GM12878 (cell line): ENCODE results near the gene BORCS8. TPM values are rescaled to one million over a fixed set of nuclear protein-coding genes. Genes with fewer than 3 reads are reported as not detected.

Source experiments
- ATAC-seq: fragments of 200-7000 bp; cut with Tn5 transposase; 3 replicates; pipeline ENCODE4 v1.9.1; 2020; ENCODE audit warnings: mild to moderate bottlenecking, moderate library complexity
- BruUV-seq: library from RNA; stranded (reverse); fragments of 400-500 nt; replicated peaks from 2 replicates; lab custom pipeline; 2021; lab: Mats Ljungman, UMichigan
- CTCF ChIA-PET: fragments of 300-600 bp; sonication (Branson Sonifier 250); formaldehyde crosslinking; extraction: SDS; loops from one replicate; lab custom pipeline; 2021; ENCODE audit warnings: inconsistent platforms; lab: Yijun Ruan, JAX
- POLR2A ChIA-PET: fragments of 350-600 bp; formaldehyde crosslinking; extraction: SDS; loops from one replicate; lab custom pipeline; 2021; ENCODE audit warnings: inconsistent platforms; lab: Charles Lee
- RAD21 ChIA-PET: fragments of 300-600 bp; sonication (Branson Sonifier 250); formaldehyde crosslinking; loops from one replicate; lab custom pipeline; 2023; ENCODE audit warnings: antibody characterized with exemption; ENCODE audit not compliant: unreplicated experiment; lab: Charles Lee
- SMC1A ChIA-PET: fragments of 300-600 bp; sonication (Branson Sonifier 250); formaldehyde crosslinking; loops from one replicate; lab custom pipeline; 2023; ENCODE audit not compliant: unreplicated experiment, uncharacterized antibody; lab: Charles Lee
- DNase-seq: peaks from one replicate; pipeline ENCODE4 v3.0.0-alpha.2; 2011; ENCODE audit warnings: low read depth, low spot score
- FAIRE-seq: peaks from 3 replicates; lab custom pipeline; 2011; peaks lifted over from hg19 to GRCh38; lab: Jason Lieb, UNC
- H2AFZ ChIP-seq: 2 replicates; pipeline ENCODE4 v1.6.0; 2011; ENCODE audit warnings: low read depth, low read length, control low read depth; ENCODE audit not compliant: control insufficient read depth
- H3K27ac ChIP-seq: 2 replicates; pipeline ENCODE4 v1.5.1; 2011; ENCODE audit warnings: control low read depth; ENCODE audit not compliant: control insufficient read depth, insufficient read depth
- H3K27me3 ChIP-seq, 2 experiments: replicated peaks in 1 of 2; 2 replicates each; pipeline versions ENCODE4 v1.6.0 to v1.6.1; 2011; ENCODE audit warnings: low read length in 1 of 2; ENCODE audit not compliant: control insufficient read depth in 2 of 2, insufficient read depth in 2 of 2
- H3K36me3 ChIP-seq, 2 experiments: 2 replicates each; pipeline ENCODE4 v1.5.1; 2011; ENCODE audit warnings: low read length in 1 of 2; ENCODE audit not compliant: control insufficient read depth in 2 of 2, insufficient read depth in 2 of 2
- H3K4me1 ChIP-seq: 2 replicates; pipeline ENCODE4 v1.6.1; 2011; ENCODE audit warnings: mild to moderate bottlenecking, low read length, moderate library complexity, mixed read lengths; ENCODE audit not compliant: control insufficient read depth, insufficient read depth
- H3K4me2 ChIP-seq: 2 replicates; pipeline ENCODE4 v1.6.0; 2011; ENCODE audit warnings: control low read depth; ENCODE audit not compliant: control insufficient read depth, insufficient read depth
- H3K4me3 ChIP-seq: fragments of 200-600 bp; sonication (generic); 2 replicates; pipeline ENCODE4 v1.5.1; 2016
- H3K79me2 ChIP-seq: 2 replicates; pipeline ENCODE4 v1.6.0; 2011; ENCODE audit warnings: low read length; ENCODE audit not compliant: control insufficient read depth, insufficient read depth
- H3K9ac ChIP-seq: 2 replicates; pipeline ENCODE4 v1.8.0; 2011; ENCODE audit warnings: low read length, control low read depth, mixed read lengths; ENCODE audit not compliant: control insufficient read depth, insufficient read depth
- H3K9me3 ChIP-seq: replicated peaks from 3 replicates; pipeline ENCODE4 v1.5.1; 2011; ENCODE audit warnings: mild to moderate bottlenecking, low read length; ENCODE audit not compliant: control insufficient read depth, insufficient read depth
- H4K20me1 ChIP-seq: 2 replicates; pipeline ENCODE4 v1.6.0; 2011; ENCODE audit not compliant: control insufficient read depth, insufficient read depth
- ATF3 ChIP-seq: IDR thresholded peaks from 2 replicates; pipeline ENCODE4 v1.6.1; 2011; ENCODE audit warnings: low read depth, mild to moderate bottlenecking, low read length, moderate library complexity, borderline replicate concordance; ENCODE audit errors: extremely low read depth
- CBX3 ChIP-seq: fragments of 200-600 bp; sonication (generic); IDR thresholded peaks from 2 replicates; pipeline ENCODE4 v1.6.1; 2016; ENCODE audit warnings: low read depth, borderline replicate concordance
- CUX1 ChIP-seq: IDR thresholded peaks from 2 replicates; pipeline ENCODE4 v1.6.1; 2012; ENCODE audit warnings: improper control_type of control experiment, low read depth, low read length; ENCODE audit not compliant: insufficient replicate concordance
- DPF2 ChIP-seq: fragments of 450-650 bp; IDR thresholded peaks from 2 replicates; pipeline ENCODE4 v1.6.1; 2017; ENCODE audit warnings: mild to moderate bottlenecking
- FOXM1 ChIP-seq: IDR thresholded peaks from 2 replicates; pipeline ENCODE4 v1.6.1; 2012; ENCODE audit warnings: low read depth, mild to moderate bottlenecking, inconsistent platforms, low read length, moderate library complexity
- GABPA ChIP-seq: IDR thresholded peaks from 2 replicates; pipeline ENCODE4 v1.6.1; 2014; ENCODE audit warnings: antibody characterized with exemption, low read depth, mild to moderate bottlenecking, inconsistent platforms
- KDM1A ChIP-seq: fragments of 200-600 bp; sonication (generic); IDR thresholded peaks from 2 replicates; pipeline ENCODE4 v1.6.1; 2016; ENCODE audit warnings: borderline replicate concordance
- MEF2A ChIP-seq: IDR thresholded peaks from 2 replicates; pipeline ENCODE4 v1.6.1; 2011; ENCODE audit warnings: low read depth, mild to moderate bottlenecking, low read length, moderate library complexity; ENCODE audit not compliant: insufficient read depth
- PKNOX1 ChIP-seq: fragments of 450-650 bp; IDR thresholded peaks from 2 replicates; pipeline ENCODE4 v1.6.1; 2016; ENCODE audit warnings: mild to moderate bottlenecking
- POLR2AphosphoS5 ChIP-seq: IDR thresholded peaks from 2 replicates; pipeline ENCODE4 v1.6.1; 2011; ENCODE audit warnings: mild to moderate bottlenecking, low read length, inconsistent platforms
- SMAD5 ChIP-seq: IDR thresholded peaks from 2 replicates; pipeline ENCODE4 v1.6.1; 2016; ENCODE audit warnings: antibody characterized with exemption, low read depth
- TCF3 ChIP-seq: IDR thresholded peaks from 2 replicates; pipeline ENCODE4 v1.6.1; 2012; ENCODE audit warnings: low read depth, mild to moderate bottlenecking, low read length, borderline replicate concordance; ENCODE audit not compliant: insufficient read depth
- YY1 ChIP-seq: IDR thresholded peaks from 2 replicates; pipeline ENCODE4 v1.6.1; 2011; ENCODE audit warnings: low read depth, mild to moderate bottlenecking, low read length
- WGBS: methylation state at CpG from one replicate; pipeline ENCODE4 v1.1.6; 2016; ENCODE audit warnings: low lambda C conversion rate; ENCODE audit not compliant: insufficient replicate concordance, insufficient coverage; ENCODE audit errors: missing lambda C conversion rate; 5-methylcytosine and 5-hydroxymethylcytosine counted together
- in situ Hi-C: fragments of 300-500 bp; cut with MboI; formaldehyde crosslinking; loops from 9 replicates; pipeline ENCODE4 v1.14.3; 2018; ENCODE audit warnings: mixed read lengths
- intact Hi-C: fragments of 100-400 bp; cut with micrococcal nuclease; formaldehyde crosslinking; loops from one replicate; pipeline ENCODE4 v1.14.2; 2022; ENCODE audit not compliant: unreplicated experiment
- polyA plus RNA-seq, 11 experiments: library from polyadenylated mRNA; depleted of rRNA in 4 of 11; unstranded in 6 of 11; stranded (reverse) in 5 of 11; fragments of >200 nt; fragmentation: Nextera tagmentation in 4 of 11; fragmentation: Illumina TruSeq in 1 of 11; extraction: Ambion mirVana in 4 of 11; extraction: Trizol in 1 of 11; gene quantifications; 1 replicate in 1 of 11; 2 replicates in 10 of 11; pipeline versions ENCODE4 v1.2.1 to v1.2.3, GENCODE V29; 2011 to 2016; ENCODE audit warnings: inconsistent platforms in 2 of 11, missing spikeins in 2 of 11, low read depth in 1 of 11
- total RNA-seq, 4 experiments: library from RNA; depleted of rRNA in 3 of 4; stranded (reverse); fragments of >200 nt in 3 of 4; fragmentation: Illumina TruSeq in 1 of 4; extraction: Trizol in 1 of 4; gene quantifications; 2 replicates each; pipeline versions ENCODE4 v1.2.1 to v1.2.3, GENCODE V29; 2013 to 2021

The BORCS8 gene
- total and polyA plus RNA-seq, 10 of the 15 experiments (the other 5 are each of a cell fraction or from before 2014, with no cell fraction given) = 3.7 to 40.3 (median 23.4) TPM

GRCh38 chr19:19170873-19171672 is 20.9 kb downstream of the BORCS8 start:
- no peak for DNase-seq
- Histone ChIP-seq H3K4me3 (no peak overlapping the region), H3K79me2 (peaks cover 9% of the 10 kb centered on the region), H3K36me3 (no peaks in the 10 kb centered on the region), H3K9ac (no peak overlapping the region), H3K27me3 (no peaks in the 10 kb centered on the region), H4K20me1 (no peaks in the 10 kb centered on the region), H3K4me1 (peaks cover 27% of the 10 kb centered on the region), H3K4me2 (no peak overlapping the region; the same call in 1 of the 2 replicates), H2AFZ (no peak overlapping the region), H3K9me3 (no peaks in the 10 kb centered on the region), H3K27ac (no peak overlapping the region)
- RAD21 ChIA-PET = interaction anchor here (14.0 kb wide), 1 partner anchor 17 kb away, joined by 394 read pairs; no protein-coding TSS in a partner anchor
- SMC1A ChIA-PET = interaction anchor here (0.7 to 2.8 kb wide), 5 partner anchors 10 to 30 kb away, joined by 3 to 9 read pairs (median 4); no protein-coding TSS in a partner anchor
- no peak for FAIRE-seq
- POLR2A ChIA-PET = interaction anchor here (0.9 kb wide), 1 partner anchor 19 kb away, joined by 3 read pairs; no protein-coding TSS in a partner anchor
- no peak for ATAC-seq
- 85% methylated on average over 6 of the region's 6 CpGs for WGBS
- CTCF ChIA-PET = interaction anchor here (4.6 to 6.6 kb wide), 3 partner anchors 13 to 25 kb away, joined by 22 to 86 read pairs (median 23); no protein-coding TSS in a partner anchor
- intact Hi-C loops (no loop called here), in situ Hi-C loops (no loop called here)
- TF ChIP-seq FOXM1 (no peak), CUX1 (no peak), POLR2AphosphoS5 (no peak), SMAD5 (no peak), ATF3 (no peak), PKNOX1 (no peak), KDM1A (no peak), CBX3 (no peak), YY1 (no peak), MEF2A (no peak), GABPA (no peak), DPF2 (no peak), TCF3 (no peak)
- BruUV-seq = no TSS peak
